K562 (cell line): ENCODE results near the gene COL15A1. TPM values are rescaled to one million over a fixed set of nuclear protein-coding genes. Genes with fewer than 3 reads are reported as not detected.

Experiments used
- ATAC-seq: fragments of 200-7000 bp; cut with Tn5 transposase; 3 replicates; pipeline ENCODE4 v1.9.1; 2020; ENCODE audit warnings: moderate library complexity
- BruUV-seq: library from RNA; stranded (reverse); fragments of 400-500 nt; replicated peaks from 2 replicates; lab custom pipeline; 2021; lab: Mats Ljungman, UMichigan
- CTCF ChIA-PET: fragments of 300-600 bp; formaldehyde crosslinking; extraction: SDS; loops from one replicate; lab custom pipeline; 2021; ENCODE audit warnings: low intra/inter-chr PET ratio; lab: Yijun Ruan, JAX
- POLR2A ChIA-PET: fragments of 300-600, 350-650 bp; sonication (Branson Sonifier 250); formaldehyde crosslinking; extraction: SDS; loops from one replicate; lab custom pipeline; 2021; ENCODE audit warnings: antibody characterized with exemption, inconsistent platforms; lab: Yijun Ruan, JAX
- DNase-seq, 4 experiments: peaks; one replicate each; pipeline versions ENCODE4 v3.0.0 to v3.0.0-alpha.2; 2011 to 2018; ENCODE audit warnings: low spot score in 3 of 4, mixed read lengths in 3 of 4; ENCODE audit errors: extremely low read depth in 1 of 4
- FAIRE-seq: peaks from 2 replicates; lab custom pipeline; 2011; peaks lifted over from hg19 to GRCh38; lab: Jason Lieb, UNC
- H2AFZ ChIP-seq: 2 replicates; pipeline ENCODE4 v1.6.0; 2011; ENCODE audit warnings: low read depth, low read length, control low read depth, inconsistent platforms
- H3K27ac ChIP-seq: fragments of 200-600 bp; 3 replicates; pipeline ENCODE4 v1.8.0; 2011; ENCODE audit warnings: low read depth, mild to moderate bottlenecking, control low read depth, inconsistent platforms, low read length, moderate library complexity, mixed read lengths; ENCODE audit errors: extremely low read depth
- H3K27me3 ChIP-seq, 2 experiments: fragments of 300-600 bp in 1 of 2; 2 replicates in 1 of 2; 3 replicates in 1 of 2; pipeline versions ENCODE4 v1.6.0 to v1.8.0; 2011; ENCODE audit warnings: inconsistent platforms in 2 of 2, low read length in 2 of 2, mild to moderate bottlenecking in 1 of 2, mixed read lengths in 1 of 2, moderate library complexity in 1 of 2; ENCODE audit not compliant: control insufficient read depth in 2 of 2, insufficient read depth in 2 of 2
- H3K36me3 ChIP-seq: fragments of 300-600 bp; 3 replicates; pipeline ENCODE4 v1.8.0; 2011; ENCODE audit warnings: mild to moderate bottlenecking, low read length, inconsistent platforms; ENCODE audit not compliant: control insufficient read depth, insufficient read depth
- H3K4me1 ChIP-seq, 2 experiments: fragments of 200-600 bp in 1 of 2; replicated peaks in 1 of 2; 2 replicates in 1 of 2; 3 replicates in 1 of 2; pipeline versions ENCODE4 v1.5.1 to v1.8.0; 2011; ENCODE audit warnings: inconsistent platforms in 2 of 2, low read length in 2 of 2, mild to moderate bottlenecking in 1 of 2, mixed read lengths in 1 of 2, moderate library complexity in 1 of 2; ENCODE audit not compliant: control insufficient read depth in 2 of 2, insufficient read depth in 2 of 2
- H3K4me2 ChIP-seq: 2 replicates; pipeline ENCODE4 v1.6.1; 2011; ENCODE audit warnings: low read length, control low read depth, inconsistent platforms, mixed read lengths; ENCODE audit not compliant: insufficient read depth
- H3K4me3 ChIP-seq: fragments of 200-600 bp; sonication (generic), shearing (Covaris generic); 2 replicates; pipeline ENCODE4 v1.5.1; 2016; ENCODE audit warnings: control low read depth, inconsistent platforms
- H3K79me2 ChIP-seq: fragments of 200-600 bp; 3 replicates; pipeline ENCODE4 v1.8.0; 2011; ENCODE audit warnings: low read length, inconsistent platforms; ENCODE audit not compliant: control insufficient read depth, insufficient read depth
- H3K9ac ChIP-seq, 2 experiments: 2 replicates each; pipeline versions ENCODE4 v1.6.0 to v1.6.1; 2011; ENCODE audit warnings: low read depth in 2 of 2, low read length in 2 of 2, control low read depth in 1 of 2, inconsistent platforms in 1 of 2, mild to moderate bottlenecking in 1 of 2, mixed read lengths in 1 of 2; ENCODE audit not compliant: insufficient read depth in 1 of 2
- H3K9me1 ChIP-seq: one replicate; pipeline ENCODE4 v1.6.0; 2011; ENCODE audit warnings: inconsistent platforms, mild to moderate bottlenecking, low read length, moderate library complexity; ENCODE audit not compliant: control insufficient read depth, insufficient read depth
- H3K9me3 ChIP-seq: replicated peaks from 2 replicates; pipeline ENCODE4 v1.5.1; 2011; ENCODE audit warnings: low read depth, low read length, inconsistent platforms; ENCODE audit not compliant: control insufficient read depth, insufficient read depth
- H4K20me1 ChIP-seq: replicated peaks from 2 replicates; pipeline ENCODE4 v1.6.1; 2011; ENCODE audit warnings: low read length, inconsistent platforms, mixed read lengths; ENCODE audit not compliant: control insufficient read depth, insufficient read depth
- HDAC2 ChIP-seq: fragments of 450-650 bp; IDR thresholded peaks from 2 replicates; pipeline ENCODE4 v1.6.1; 2016; ENCODE audit warnings: mild to moderate bottlenecking
- HIVEP1 ChIP-seq: fragments of 250-450 bp; sonication (Bioruptor Pico); IDR thresholded peaks from 2 replicates; pipeline ENCODE4 v1.4.0; 2020; ENCODE audit warnings: mild to moderate bottlenecking
- JUNB ChIP-seq: fragments of 450-650 bp; formaldehyde crosslinking; conservative IDR thresholded peaks from 2 replicates; pipeline ENCODE4 v1.4.0; 2020; ENCODE audit warnings: mild to moderate bottlenecking
- KAT8 ChIP-seq: fragments of 450-650 bp; IDR thresholded peaks from 2 replicates; pipeline ENCODE4 v1.6.1; 2016; ENCODE audit warnings: low read depth, mild to moderate bottlenecking
- LCOR ChIP-seq: sonication (generic); formaldehyde crosslinking; IDR thresholded peaks from 2 replicates; pipeline ENCODE4 v1.8.0; 2022; ENCODE audit warnings: mild to moderate bottlenecking, missing genetic modification reagents
- MAFF ChIP-seq: IDR thresholded peaks from 2 replicates; pipeline ENCODE4 v1.6.1; 2012; ENCODE audit warnings: low read length, improper control_type of control experiment
- MAX ChIP-seq: sonication (generic); formaldehyde crosslinking; IDR thresholded peaks from 2 replicates; pipeline ENCODE4 v1.9.0; 2022; ENCODE audit warnings: mild to moderate bottlenecking, missing genetic modification reagents
- MCM7 ChIP-seq, 2 experiments: fragments of 450-650 bp; IDR thresholded peaks; 2 replicates each; pipeline ENCODE4 v1.6.1; 2016 to 2018
- NFE2 ChIP-seq: IDR thresholded peaks from 2 replicates; pipeline ENCODE4 v1.6.1; 2014; ENCODE audit warnings: antibody characterized with exemption, low read depth
- POLR2A ChIP-seq: fragments of 450-650 bp; conservative IDR thresholded peaks from 2 replicates; pipeline ENCODE4 v1.6.1; 2016
- RAD51 ChIP-seq: fragments of 450-650 bp; IDR thresholded peaks from 2 replicates; pipeline ENCODE4 v1.7.1; 2016; ENCODE audit warnings: low read depth, mild to moderate bottlenecking, borderline replicate concordance
- RUNX1 ChIP-seq: sonication (generic); IDR thresholded peaks from 2 replicates; pipeline ENCODE4 v1.6.1; 2016; ENCODE audit warnings: antibody characterized with exemption, low read depth
- TAF7 ChIP-seq: fragments of 450-650 bp; IDR thresholded peaks from 2 replicates; pipeline ENCODE4 v1.6.1; 2016; ENCODE audit warnings: missing genetic modification characterization, missing compliant biosample characterization
- ZBTB11 ChIP-seq, 3 experiments: fragments of 200-800 bp in 1 of 3; fragments of 250-450 bp in 1 of 3; fragments of 450-650 bp in 1 of 3; sonication (Bioruptor Pico) in 1 of 3; sonication (Bioruptor generic) in 1 of 3; formaldehyde crosslinking in 1 of 3; IDR thresholded peaks; 2 replicates each; pipeline versions ENCODE4 v1.6.1 to v1.8.0; 2016 to 2022; ENCODE audit warnings: mild to moderate bottlenecking in 2 of 3, missing genetic modification characterization in 2 of 3, missing compliant biosample characterization in 1 of 3, moderate library complexity in 1 of 3
- ZNF717 ChIP-seq: fragments of 250-450 bp; sonication (Bioruptor Pico); IDR thresholded peaks from 2 replicates; pipeline ENCODE4 v1.5.0; 2021
- ZNF785 ChIP-seq: fragments of 250-450 bp; sonication (Bioruptor Pico); IDR thresholded peaks from 2 replicates; pipeline ENCODE4 v1.4.0; 2020; ENCODE audit warnings: mild to moderate bottlenecking
- WGBS: fragments of 100-300 bp; shearing (Covaris generic); methylation state at CpG from one replicate; pipeline ENCODE4 v1.1.6; 2016; ENCODE audit warnings: low coverage, mixed read lengths; ENCODE audit not compliant: insufficient coverage; ENCODE audit errors: missing lambda C conversion rate; 5-methylcytosine and 5-hydroxymethylcytosine counted together
- in situ Hi-C: fragments of 300-500 bp; cut with MboI; formaldehyde crosslinking; loops from 4 replicates; pipeline ENCODE4 v1.15.0; 2018; ENCODE audit warnings: inconsistent platforms, mixed read lengths
- intact Hi-C: fragments of 100-400 bp; cut with micrococcal nuclease; formaldehyde crosslinking; loops from 2 replicates; pipeline ENCODE4 v1.14.2; 2022
- polyA plus RNA-seq, 8 experiments: library from polyadenylated mRNA; depleted of rRNA in 4 of 8; stranded (reverse) in 5 of 8; unstranded in 3 of 8; fragments of >200 nt; fragmentation: Nextera tagmentation in 2 of 8; fragmentation: Illumina TruSeq in 1 of 8; extraction: Ambion mirVana in 2 of 8; extraction: Trizol in 1 of 8; gene quantifications; 2 replicates each; pipeline versions ENCODE4 v1.2.1 to v1.2.3, GENCODE V29; 2011 to 2014; ENCODE audit warnings: inconsistent platforms in 1 of 8, missing spikeins in 1 of 8
- total RNA-seq, 7 experiments: library from RNA; depleted of rRNA in 6 of 7; stranded (reverse); fragments of >200 nt in 6 of 7; fragmentation: Illumina TruSeq in 2 of 7; extraction: Trizol in 2 of 7; gene quantifications; 2 replicates each; pipeline versions ENCODE4 v1.2.1 to v1.2.3, GENCODE V29; 2011 to 2021; ENCODE audit warnings: low replicate concordance in 1 of 7
- TF ChIP-seq, protein P1 (sequence below): fragments of 450-650 bp; formaldehyde crosslinking; IDR thresholded peaks from 2 replicates; pipeline ENCODE4 v1.4.0; 2020; ENCODE audit warnings: mild to moderate bottlenecking, moderate library complexity
- TF ChIP-seq, protein P2 (sequence below): sonication (generic); formaldehyde crosslinking; IDR thresholded peaks from 2 replicates; pipeline ENCODE4 v1.8.0; 2022; ENCODE audit warnings: missing genetic modification reagents, mild to moderate bottlenecking, borderline replicate concordance

COL15A1 gene
- total and polyA plus RNA-seq, 9 of the 15 experiments (the other 6 are each of a cell fraction or from before 2014, with no cell fraction given): 0.46 to 5.1 (median 2.6) TPM

GRCh38 chr9:98954244-98954610 is 10.5 kb downstream of the COL15A1 start:
- WGBS: 18% methylated on average over 2 of the region's 2 CpGs
- no peak overlapping the region for H3K9ac ChIP-seq
- no peaks in the 10 kb centered on the region for H3K79me2 ChIP-seq
- intact Hi-C loops (no loop called here), in situ Hi-C loops (no loop called here)
- no peak overlapping the region for H3K4me3 ChIP-seq
- H3K9me1 ChIP-seq: no peaks in the 10 kb centered on the region
- no peaks in the 10 kb centered on the region for H3K36me3 ChIP-seq
- DNase-seq: no peak
- H2AFZ ChIP-seq: no peak overlapping the region
- ChIA-PET POLR2A (interaction anchor here (0.6 to 1.4 kb wide), 2 partner anchors 10 to 77 kb away, joined by 3 to 6 read pairs; no protein-coding TSS in a partner anchor), CTCF (no interaction called here)
- H3K27me3 ChIP-seq: no peaks in the 10 kb centered on the region
- H3K27ac ChIP-seq: no peak overlapping the region
- no peaks in the 10 kb centered on the region for H4K20me1 ChIP-seq
- no peaks in the 10 kb centered on the region for H3K9me3 ChIP-seq
- no peaks in the 10 kb centered on the region for H3K4me1 ChIP-seq
- ATAC-seq: no peak
- H3K4me2 ChIP-seq: no peak overlapping the region
- FAIRE-seq: no peak
- no TSS peak for BruUV-seq
- TF ChIP-seq HIVEP1 (CRISPR knock-in tag) (no peak), ZNF785 (CRISPR knock-in tag) (no peak), RAD51 (no peak), ZBTB11 (CRISPR knock-in tag; IDR thresholded peaks at IDR 0.05) (no peak), KAT8 (no peak), JUNB (CRISPR knock-in tag) (no peak), LCOR (CRISPR knock-in tag) (no peak), TAF7 (tag) (no peak), ZNF717 (no peak), NFE2 (no peak), MCM7 (IDR thresholded peaks at IDR 0.05) (no peak), POLR2A (no peak), MAX (no peak), MAFF (no peak), HDAC2 (no peak), RUNX1 (no peak)
- TF ChIP-seq, protein P1, sequence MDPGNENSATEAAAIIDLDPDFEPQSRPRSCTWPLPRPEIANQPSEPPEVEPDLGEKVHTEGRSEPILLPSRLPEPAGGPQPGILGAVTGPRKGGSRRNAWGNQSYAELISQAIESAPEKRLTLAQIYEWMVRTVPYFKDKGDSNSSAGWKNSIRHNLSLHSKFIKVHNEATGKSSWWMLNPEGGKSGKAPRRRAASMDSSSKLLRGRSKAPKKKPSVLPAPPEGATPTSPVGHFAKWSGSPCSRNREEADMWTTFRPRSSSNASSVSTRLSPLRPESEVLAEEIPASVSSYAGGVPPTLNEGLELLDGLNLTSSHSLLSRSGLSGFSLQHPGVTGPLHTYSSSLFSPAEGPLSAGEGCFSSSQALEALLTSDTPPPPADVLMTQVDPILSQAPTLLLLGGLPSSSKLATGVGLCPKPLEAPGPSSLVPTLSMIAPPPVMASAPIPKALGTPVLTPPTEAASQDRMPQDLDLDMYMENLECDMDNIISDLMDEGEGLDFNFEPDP (CRISPR knock-in tag): no peak
- TF ChIP-seq, protein P2, sequence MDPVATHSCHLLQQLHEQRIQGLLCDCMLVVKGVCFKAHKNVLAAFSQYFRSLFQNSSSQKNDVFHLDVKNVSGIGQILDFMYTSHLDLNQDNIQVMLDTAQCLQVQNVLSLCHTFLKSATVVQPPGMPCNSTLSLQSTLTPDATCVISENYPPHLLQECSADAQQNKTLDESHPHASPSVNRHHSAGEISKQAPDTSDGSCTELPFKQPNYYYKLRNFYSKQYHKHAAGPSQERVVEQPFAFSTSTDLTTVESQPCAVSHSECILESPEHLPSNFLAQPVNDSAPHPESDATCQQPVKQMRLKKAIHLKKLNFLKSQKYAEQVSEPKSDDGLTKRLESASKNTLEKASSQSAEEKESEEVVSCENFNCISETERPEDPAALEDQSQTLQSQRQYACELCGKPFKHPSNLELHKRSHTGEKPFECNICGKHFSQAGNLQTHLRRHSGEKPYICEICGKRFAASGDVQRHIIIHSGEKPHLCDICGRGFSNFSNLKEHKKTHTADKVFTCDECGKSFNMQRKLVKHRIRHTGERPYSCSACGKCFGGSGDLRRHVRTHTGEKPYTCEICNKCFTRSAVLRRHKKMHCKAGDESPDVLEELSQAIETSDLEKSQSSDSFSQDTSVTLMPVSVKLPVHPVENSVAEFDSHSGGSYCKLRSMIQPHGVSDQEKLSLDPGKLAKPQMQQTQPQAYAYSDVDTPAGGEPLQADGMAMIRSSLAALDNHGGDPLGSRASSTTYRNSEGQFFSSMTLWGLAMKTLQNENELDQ (CRISPR knock-in tag): no peak
